Keratinocyte (primary cell): ENCODE data around the gene GATA1. TPM values are rescaled to one million over a fixed set of nuclear protein-coding genes. Genes with fewer than 3 reads are reported as not detected.

ENCODE experiments used
- DNase-seq: peaks from one replicate; pipeline ENCODE4 v3.0.0-alpha.2; 2011; ENCODE audit warnings: low read depth, missing footprints, low spot score
- FAIRE-seq: peaks from 2 replicates; lab custom pipeline; 2011; peaks lifted over from hg19 to GRCh38; lab: Jason Lieb, UNC
- H2AFZ ChIP-seq: 2 replicates; pipeline ENCODE4 v1.6.0; 2012; ENCODE audit warnings: low read length, control low read depth, inconsistent platforms; ENCODE audit not compliant: control insufficient read depth
- H3K27ac ChIP-seq: 2 replicates; pipeline ENCODE4 v1.5.1; 2011; ENCODE audit warnings: low read length; ENCODE audit not compliant: control insufficient read depth, insufficient read depth
- H3K27me3 ChIP-seq: 3 replicates; pipeline ENCODE4 v1.6.0; 2011; ENCODE audit warnings: low read length; ENCODE audit not compliant: control insufficient read depth, insufficient read depth; ENCODE audit errors: extremely low read depth
- H3K36me3 ChIP-seq, 2 experiments: 2 replicates in 1 of 2; 3 replicates in 1 of 2; pipeline ENCODE4 v1.5.1; 2011; ENCODE audit warnings: low read length in 2 of 2, mild to moderate bottlenecking in 1 of 2; ENCODE audit not compliant: control insufficient read depth in 2 of 2, insufficient read depth in 2 of 2; ENCODE audit errors: extremely low read depth in 1 of 2
- H3K4me1 ChIP-seq: 3 replicates; pipeline ENCODE4 v1.5.1; 2011; ENCODE audit warnings: low read length; ENCODE audit not compliant: control insufficient read depth, insufficient read depth; ENCODE audit errors: extremely low read depth
- H3K4me2 ChIP-seq: 3 replicates; pipeline ENCODE4 v1.6.0; 2011; ENCODE audit warnings: low read depth, low read length; ENCODE audit not compliant: control insufficient read depth, insufficient read depth; ENCODE audit errors: extremely low read depth
- H3K4me3 ChIP-seq, 3 experiments: fragments of 200-600 bp in 1 of 3; sonication (generic) in 1 of 3; 2 replicates in 2 of 3; 3 replicates in 1 of 3; pipeline ENCODE4 v1.5.1; 2011 to 2016; ENCODE audit warnings: low read length in 3 of 3, mild to moderate bottlenecking in 3 of 3, control low read depth in 2 of 3, inconsistent platforms in 1 of 3, low read depth in 1 of 3, mixed read lengths in 1 of 3, mixed run types in 1 of 3, moderate library complexity in 1 of 3; ENCODE audit not compliant: control insufficient read depth in 2 of 3, insufficient read depth in 2 of 3; ENCODE audit errors: extremely low read depth in 1 of 3
- H3K79me2 ChIP-seq: 2 replicates; pipeline ENCODE4 v1.6.0; 2012; ENCODE audit warnings: low read length; ENCODE audit not compliant: control insufficient read depth, insufficient read depth
- H3K9ac ChIP-seq: 3 replicates; pipeline ENCODE4 v1.6.0; 2011; ENCODE audit warnings: low read length; ENCODE audit not compliant: control insufficient read depth, insufficient read depth; ENCODE audit errors: extremely low read depth
- H3K9me1 ChIP-seq: 3 replicates; pipeline ENCODE4 v1.6.0; 2011; ENCODE audit warnings: low read length; ENCODE audit not compliant: control insufficient read depth, insufficient read depth; ENCODE audit errors: extremely low read depth
- H3K9me3 ChIP-seq: 2 replicates; pipeline ENCODE4 v1.5.1; 2012; ENCODE audit warnings: low read depth, low read length; ENCODE audit not compliant: control insufficient read depth
- H4K20me1 ChIP-seq: 3 replicates; pipeline ENCODE4 v1.6.0; 2011; ENCODE audit warnings: low read length; ENCODE audit not compliant: control insufficient read depth, insufficient read depth; ENCODE audit errors: extremely low read depth
- CTCF ChIP-seq, 3 experiments: IDR thresholded peaks in 1 of 3; conservative IDR thresholded peaks in 1 of 3; optimal IDR thresholded peaks in 1 of 3; 2 replicates in 2 of 3; 3 replicates in 1 of 3; pipeline versions ENCODE3 to v1.5.1; 2011; ENCODE audit warnings: low read length in 3 of 3, mild to moderate bottlenecking in 3 of 3, moderate library complexity in 2 of 3, control low read depth in 1 of 3, inconsistent platforms in 1 of 3; ENCODE audit not compliant: insufficient read depth in 2 of 3; ENCODE audit errors: extremely low read depth in 1 of 3
- EZH2 ChIP-seq: IDR thresholded peaks from one replicate; pipeline ENCODE4 v1.6.1; 2012; ENCODE audit warnings: inconsistent platforms, mild to moderate bottlenecking, low read length, moderate library complexity
- dilution Hi-C: fragments of 300-500 bp; cut with MboI; formaldehyde crosslinking; loops from one replicate; pipeline ENCODE4 v1.7.0; 2020; ENCODE audit warnings: low sequenced_read_pairs; ENCODE audit not compliant: extremely low pct_ligation_motif_present
- polyA plus RNA-seq, 5 experiments: library from polyadenylated mRNA; depleted of rRNA in 3 of 5; stranded (reverse) in 3 of 5; stranded (forward) in 1 of 5; unstranded in 1 of 5; fragments of >200 nt; gene quantifications; 1 replicate in 1 of 5; 2 replicates in 3 of 5; 3 replicates in 1 of 5; pipeline versions ENCODE4 v1.2.1 to v1.2.3, GENCODE V29; 2011 to 2012; ENCODE audit warnings: missing spikeins in 2 of 5, low read depth in 1 of 5, low replicate concordance in 1 of 5

The GATA1 gene
- polyA plus RNA-seq, 1 donor (not counting 4 experiments of a cell fraction or from before 2014, with no cell fraction given): not detected

DNA sequence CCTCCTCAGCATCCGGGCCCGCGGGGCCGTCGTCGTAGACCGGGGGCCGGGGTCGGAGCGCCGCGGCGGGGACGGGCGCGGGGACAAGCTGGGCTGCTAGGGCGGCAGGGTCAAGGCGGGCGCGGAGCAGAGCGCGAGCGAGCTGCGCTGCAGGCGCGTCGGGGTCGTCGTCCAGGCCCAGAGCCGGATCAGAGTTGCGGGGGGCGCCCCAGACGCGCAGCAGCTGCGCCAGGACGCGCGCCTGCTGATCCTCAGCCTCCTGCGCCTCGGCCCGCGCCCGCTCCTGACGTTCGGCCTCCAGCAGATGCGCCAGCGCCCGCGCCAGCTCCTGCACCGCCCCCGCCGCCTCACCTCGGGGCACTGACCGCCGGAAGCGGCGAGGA lies 45.5 kb downstream of the GATA1 start:
- no peak for FAIRE-seq
- no peaks in the 10 kb centered on the region for H3K9me1 ChIP-seq
- H4K20me1 ChIP-seq: no peaks in the 10 kb centered on the region
- H2AFZ ChIP-seq: no peak overlapping the region
- DNase-seq: no peak
- H3K79me2 ChIP-seq: no peaks in the 10 kb centered on the region
- dilution Hi-C loops: no loop called here
- no peaks in the 10 kb centered on the region for H3K9me3 ChIP-seq
- peak overlapping the region; percentile 10 for H3K4me2 ChIP-seq
- H3K4me3 ChIP-seq: no peak overlapping the region
- no peak overlapping the region for H3K9ac ChIP-seq
- no peaks in the 10 kb centered on the region for H3K4me1 ChIP-seq
- peaks cover 10% of the 10 kb centered on the region for H3K27me3 ChIP-seq
- H3K27ac ChIP-seq: no peak overlapping the region
- no peaks in the 10 kb centered on the region for H3K36me3 ChIP-seq
- TF ChIP-seq EZH2 (no peak), CTCF (optimal IDR thresholded peaks at IDR 0.05 in 1 of 3, IDR thresholded peaks at IDR 0.05 in 1 of 3, conservative IDR thresholded peaks at IDR 0.05 in 1 of 3; ENCODE audit: extremely low read depth in 1 of 3, insufficient read depth in 2 of 3, low read length in 3 of 3) (no peak)

GRCh38 chrX:48833542-48834138 lies 47.2 kb downstream of the GATA1 start:
- H3K4me2 ChIP-seq: no peak overlapping the region
- dilution Hi-C loops: no loop called here

More at GRCh38 chrX:48833542-48834138, 47.2 kb downstream of the GATA1 start:
- DNase-seq (no peak), FAIRE-seq (no peak)
- Histone ChIP-seq H3K27ac (no peak overlapping the region), H3K4me1 (no peaks in the 10 kb centered on the region), H3K27me3 (peaks cover 10% of the 10 kb centered on the region), H3K9ac (no peak overlapping the region), H2AFZ (no peak overlapping the region), H3K4me3 (no peak overlapping the region), H3K9me3 (no peaks in the 10 kb centered on the region), H3K9me1 (no peaks in the 10 kb centered on the region), H3K79me2 (no peaks in the 10 kb centered on the region), H4K20me1 (no peaks in the 10 kb centered on the region), H3K36me3 (no peaks in the 10 kb centered on the region)
- TF ChIP-seq CTCF (optimal IDR thresholded peaks at IDR 0.05 in 1 of 3, IDR thresholded peaks at IDR 0.05 in 1 of 3, conservative IDR thresholded peaks at IDR 0.05 in 1 of 3; ENCODE audit: extremely low read depth in 1 of 3, insufficient read depth in 2 of 3, low read length in 3 of 3): no peak
- no peak for TF ChIP-seq EZH2
